Stimulated activated CD8-positive, alpha-beta memory T cell treated with anti-CD3 and anti-CD28 coated beads, Interleukin-15, amount 100 ng/mL, for 1 hour (primary cell): Measurements from ENCODE around the gene TMEM178B.

ENCODE experiments used
- DNase-seq: peaks from one replicate; pipeline ENCODE4 v3.0.0-alpha.2; 2020; ENCODE audit warnings: low read depth

Gene TMEM178B

DNA sequence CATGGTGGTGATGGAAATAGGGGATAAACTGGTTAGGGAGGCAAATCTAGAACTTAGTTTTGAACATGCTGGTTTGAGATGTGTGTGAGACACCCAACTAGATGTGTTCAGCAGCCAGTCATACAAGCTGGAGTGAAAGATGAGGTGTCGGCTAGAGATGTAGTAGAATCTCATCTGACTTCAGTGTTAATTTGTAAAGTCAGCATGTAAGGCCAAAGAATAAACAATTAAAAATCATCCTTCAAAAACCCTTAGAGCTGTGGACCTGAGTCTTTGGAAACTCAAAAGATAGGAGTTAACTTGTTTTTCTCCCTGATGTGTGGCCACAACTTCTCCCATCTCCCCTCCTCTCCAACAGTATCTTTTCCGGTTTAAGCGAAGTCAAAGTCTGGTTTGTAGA lies 454.5 kb downstream of the TMEM178B start:
- no peak for DNase-seq
